ENCODE data around the gene STUB1.

GRCh38 chr16:728890-729744 lies 48.9 kb downstream of the STUB1 start:
- TF ChIP-seq PPARA (CRISPR knock-in tag; IDR thresholded peaks at IDR 0.05; ENCODE audit: borderline replicate concordance) = no peak
- TF ChIP-seq TOX (CRISPR knock-in tag; IDR thresholded peaks at IDR 0.05; ENCODE audit: borderline replicate concordance) = no peak
- no peak for TF ChIP-seq CSDC2 (CRISPR knock-in tag; IDR thresholded peaks at IDR 0.05)
- TF ChIP-seq ESRRG (CRISPR knock-in tag; IDR thresholded peaks at IDR 0.05) = no peak
- no peak for TF ChIP-seq POU6F1 (CRISPR knock-in tag; IDR thresholded peaks at IDR 0.05; ENCODE audit: borderline replicate concordance, low read depth)

All from SK-N-SH treated with all-trans-retinoic acid at 6 μM for 48 hours (cell line).